ENCODE results near the gene SPEM3.

SPEM3 gene

GRCh38 chr17:7413346-7413985 is 15.2 kb upstream of the SPEM3 start:
- no peak overlapping the region for H4K91ac ChIP-seq (ENCODE audit: low read length)
- H2BK12ac ChIP-seq (ENCODE audit: low read length in 2 of 2) = no peak overlapping the region
- H3K27me3 ChIP-seq (ENCODE audit: control insufficient read depth in 1 of 2, insufficient read depth in 1 of 2, low read length in 2 of 2) = no peaks in the 10 kb centered on the region
- H2AFZ ChIP-seq (ENCODE audit: low read depth, low read length) = no peak overlapping the region
- no peak overlapping the region for H3K4ac ChIP-seq (ENCODE audit: low read depth in 1 of 2, low read length in 2 of 2)
- H3K4me1 ChIP-seq (ENCODE audit: control insufficient read depth, insufficient read depth, low read depth, low read length) = peaks cover 8% of the 10 kb centered on the region
- no peak overlapping the region for H2BK15ac ChIP-seq (ENCODE audit: low read depth, poor library complexity, severe bottlenecking)
- WGBS = 84% methylated on average over 6 of the region's 6 CpGs
- no peak overlapping the region for H4K8ac ChIP-seq (ENCODE audit: low read length)
- H3K36me3 ChIP-seq (ENCODE audit: control insufficient read depth in 1 of 2, insufficient read depth in 2 of 2, low read depth in 1 of 2, low read length in 2 of 2) = peaks cover 53 to 79% of the 10 kb centered on the region in 2 experiments
- H3K79me1 ChIP-seq (replicated peaks; ENCODE audit: low read length, poor library complexity, severe bottlenecking) = peaks cover 16% of the 10 kb centered on the region
- H2BK120ac ChIP-seq (ENCODE audit: low read depth, low read length) = no peak overlapping the region
- no peak overlapping the region for H3K18ac ChIP-seq (ENCODE audit: low read depth in 1 of 2, low read length in 2 of 2)
- no peak overlapping the region for H2AK5ac ChIP-seq (ENCODE audit: low read length, severe bottlenecking)
- no peak overlapping the region for H3K4me2 ChIP-seq (ENCODE audit: low read length, poor library complexity, severe bottlenecking)
- peak overlapping the region; percentile 65 for H3K9ac ChIP-seq (ENCODE audit: low read length)
- H2BK5ac ChIP-seq (ENCODE audit: low read depth, low read length, poor library complexity, severe bottlenecking) = no peak overlapping the region
- H3K23ac ChIP-seq (ENCODE audit: low read length in 2 of 2) = no peak overlapping the region
- peak overlapping the region in 1 of 2 experiments; percentile 23 for H3K4me3 ChIP-seq (ENCODE audit: insufficient read depth in 1 of 2, low read depth in 1 of 2, low read length in 2 of 2)
- no peak overlapping the region for H3K27ac ChIP-seq (ENCODE audit: low read length, poor library complexity, severe bottlenecking)
- DNase-seq = no peak
- no peaks in the 10 kb centered on the region for H3K9me3 ChIP-seq (ENCODE audit: control insufficient read depth, low read length)
- no peak overlapping the region for H3K14ac ChIP-seq (ENCODE audit: low read length in 2 of 2)

- no peak overlapping the region for H3K23ac ChIP-seq (ENCODE audit: low read length in 2 of 2)
- DNase-seq = no peak
- no peak overlapping the region for H2BK15ac ChIP-seq (ENCODE audit: low read depth, poor library complexity, severe bottlenecking)
- no peak overlapping the region for H3K18ac ChIP-seq (ENCODE audit: low read depth in 1 of 2, low read length in 2 of 2)
- H3K9ac ChIP-seq (ENCODE audit: low read length) = no peak overlapping the region
- H3K4ac ChIP-seq (ENCODE audit: low read depth in 1 of 2, low read length in 2 of 2) = no peak overlapping the region
- no peak overlapping the region for H3K14ac ChIP-seq (ENCODE audit: low read length in 2 of 2)
- no peak overlapping the region for H2AFZ ChIP-seq (ENCODE audit: low read depth, low read length)
- no peak overlapping the region for H4K91ac ChIP-seq (ENCODE audit: low read length)
- H3K4me1 ChIP-seq (ENCODE audit: control insufficient read depth, insufficient read depth, low read depth, low read length) = peaks cover 8% of the 10 kb centered on the region
- no peak overlapping the region for H2BK12ac ChIP-seq (ENCODE audit: low read length in 2 of 2)
- H2BK5ac ChIP-seq (ENCODE audit: low read depth, low read length, poor library complexity, severe bottlenecking) = no peak overlapping the region
- no peak overlapping the region for H4K8ac ChIP-seq (ENCODE audit: low read length)
- no peak overlapping the region for H2BK120ac ChIP-seq (ENCODE audit: low read depth, low read length)
- 90% methylated on average over 14 of the region's 14 CpGs for WGBS
- H3K4me3 ChIP-seq (ENCODE audit: insufficient read depth in 1 of 2, low read depth in 1 of 2, low read length in 2 of 2) = no peak overlapping the region
- no peaks in the 10 kb centered on the region for H3K27me3 ChIP-seq (ENCODE audit: control insufficient read depth in 1 of 2, insufficient read depth in 1 of 2, low read length in 2 of 2)
- H3K9me3 ChIP-seq (ENCODE audit: control insufficient read depth, low read length) = no peaks in the 10 kb centered on the region
- no peak overlapping the region for H3K27ac ChIP-seq (ENCODE audit: low read length, poor library complexity, severe bottlenecking)
- H3K4me2 ChIP-seq (ENCODE audit: low read length, poor library complexity, severe bottlenecking) = no peak overlapping the region
- peaks cover 16% of the 10 kb centered on the region for H3K79me1 ChIP-seq (replicated peaks; ENCODE audit: low read length, poor library complexity, severe bottlenecking)
- H2AK5ac ChIP-seq (ENCODE audit: low read length, severe bottlenecking) = no peak overlapping the region
- peaks cover 39 to 71% of the 10 kb centered on the region in 2 experiments for H3K36me3 ChIP-seq (ENCODE audit: control insufficient read depth in 1 of 2, insufficient read depth in 2 of 2, low read depth in 1 of 2, low read length in 2 of 2)
Measured at GRCh38 chr17:7414837-7415236, 13.8 kb upstream of the SPEM3 start.

GRCh38 chr17:7415784-7416183 is 12.9 kb upstream of the SPEM3 start:
- no peak for DNase-seq
- H2BK12ac ChIP-seq (ENCODE audit: low read length in 2 of 2) = no peak overlapping the region
- H3K4me2 ChIP-seq (ENCODE audit: low read length, poor library complexity, severe bottlenecking) = no peak overlapping the region
- no peak overlapping the region for H2BK5ac ChIP-seq (ENCODE audit: low read depth, low read length, poor library complexity, severe bottlenecking)
- H3K27me3 ChIP-seq (ENCODE audit: control insufficient read depth in 1 of 2, insufficient read depth in 1 of 2, low read length in 2 of 2) = no peaks in the 10 kb centered on the region
- H4K8ac ChIP-seq (ENCODE audit: low read length) = no peak overlapping the region
- H3K36me3 ChIP-seq (ENCODE audit: control insufficient read depth in 1 of 2, insufficient read depth in 2 of 2, low read depth in 1 of 2, low read length in 2 of 2) = peaks cover 30 to 61% of the 10 kb centered on the region in 2 experiments
- H3K9me3 ChIP-seq (ENCODE audit: control insufficient read depth, low read length) = no peaks in the 10 kb centered on the region
- no peak overlapping the region for H4K91ac ChIP-seq (ENCODE audit: low read length)
- H2BK15ac ChIP-seq (ENCODE audit: low read depth, poor library complexity, severe bottlenecking) = no peak overlapping the region
- no peak overlapping the region for H2AFZ ChIP-seq (ENCODE audit: low read depth, low read length)
- H3K18ac ChIP-seq (ENCODE audit: low read depth in 1 of 2, low read length in 2 of 2) = no peak overlapping the region
- H2BK120ac ChIP-seq (ENCODE audit: low read depth, low read length) = no peak overlapping the region
- no peak overlapping the region for H3K4me3 ChIP-seq (ENCODE audit: insufficient read depth in 1 of 2, low read depth in 1 of 2, low read length in 2 of 2)
- peaks cover 8% of the 10 kb centered on the region for H3K4me1 ChIP-seq (ENCODE audit: control insufficient read depth, insufficient read depth, low read depth, low read length)
- peaks cover 11% of the 10 kb centered on the region for H3K79me1 ChIP-seq (replicated peaks; ENCODE audit: low read length, poor library complexity, severe bottlenecking)
- H3K9ac ChIP-seq (ENCODE audit: low read length) = no peak overlapping the region
- H3K14ac ChIP-seq (ENCODE audit: low read length in 2 of 2) = no peak overlapping the region
- H2AK5ac ChIP-seq (ENCODE audit: low read length, severe bottlenecking) = no peak overlapping the region
- H3K27ac ChIP-seq (ENCODE audit: low read length, poor library complexity, severe bottlenecking) = no peak overlapping the region
- WGBS = 94% methylated on average over 23 of the region's 23 CpGs
- H3K23ac ChIP-seq (ENCODE audit: low read length in 2 of 2) = no peak overlapping the region
- no peak overlapping the region for H3K4ac ChIP-seq (ENCODE audit: low read depth in 1 of 2, low read length in 2 of 2)

GRCh38 chr17:7416323-7416722 is 12.3 kb upstream of the SPEM3 start:
- no peak overlapping the region for H3K4ac ChIP-seq (ENCODE audit: low read depth in 1 of 2, low read length in 2 of 2)

More at GRCh38 chr17:7416323-7416722, 12.3 kb upstream of the SPEM3 start:
- Histone ChIP-seq H2BK12ac (ENCODE audit: low read length in 2 of 2) (no peak overlapping the region), H2AK5ac (ENCODE audit: low read length, severe bottlenecking) (no peak overlapping the region), H2BK15ac (ENCODE audit: low read depth, poor library complexity, severe bottlenecking) (no peak overlapping the region), H3K4me1 (ENCODE audit: control insufficient read depth, insufficient read depth, low read depth, low read length) (peaks cover 8% of the 10 kb centered on the region), H4K91ac (ENCODE audit: low read length) (no peak overlapping the region), H3K23ac (ENCODE audit: low read length in 2 of 2) (no peak overlapping the region), H3K9me3 (ENCODE audit: control insufficient read depth, low read length) (no peaks in the 10 kb centered on the region), H2BK5ac (ENCODE audit: low read depth, low read length, poor library complexity, severe bottlenecking) (no peak overlapping the region), H3K18ac (ENCODE audit: low read depth in 1 of 2, low read length in 2 of 2) (no peak overlapping the region), H3K79me1 (replicated peaks; ENCODE audit: low read length, poor library complexity, severe bottlenecking) (peaks cover 8% of the 10 kb centered on the region), H3K27me3 (ENCODE audit: control insufficient read depth in 1 of 2, insufficient read depth in 1 of 2, low read length in 2 of 2) (no peaks in the 10 kb centered on the region), H3K4me2 (ENCODE audit: low read length, poor library complexity, severe bottlenecking) (no peak overlapping the region), H2AFZ (ENCODE audit: low read depth, low read length) (no peak overlapping the region), H2BK120ac (ENCODE audit: low read depth, low read length) (no peak overlapping the region), H4K8ac (ENCODE audit: low read length) (no peak overlapping the region), H3K14ac (ENCODE audit: low read length in 2 of 2) (no peak overlapping the region), H3K27ac (ENCODE audit: low read length, poor library complexity, severe bottlenecking) (no peak overlapping the region), H3K36me3 (ENCODE audit: control insufficient read depth in 1 of 2, insufficient read depth in 2 of 2, low read depth in 1 of 2, low read length in 2 of 2) (peaks cover 24 to 56% of the 10 kb centered on the region in 2 experiments), H3K9ac (ENCODE audit: low read length) (no peak overlapping the region), H3K4me3 (ENCODE audit: insufficient read depth in 1 of 2, low read depth in 1 of 2, low read length in 2 of 2) (no peak overlapping the region)
- 84% methylated on average over 4 of the region's 6 CpGs for WGBS
- DNase-seq = no peak

Measured in mesenchymal stem cell (in vitro differentiated cells and primary cell).